Lung (tissue), 12 donors: Measurements from ENCODE around the gene FGFR3. TPM values are rescaled to one million over a fixed set of nuclear protein-coding genes. Genes with fewer than 3 reads are reported as not detected.

Experiments
- ATAC-seq: fragments of 200-7000 bp; cut with Tn5 transposase; one replicate; pipeline ENCODE4 v1.9.1; 2020; ENCODE audit warnings: moderate number of reproducible peaks; ENCODE audit not compliant: insufficient read depth, low FRiP score
- DNase-seq, 3 donors: peaks; one replicate each; pipeline ENCODE4 v3.0.0-alpha.2; 2013 to 2017
- H3K27ac ChIP-seq, 2 donors: one replicate each; pipeline ENCODE4 v1.5.1; 2013; ENCODE audit warnings: mild to moderate bottlenecking in 2 of 2, moderate library complexity in 2 of 2, control low read depth in 1 of 2, inconsistent platforms in 1 of 2, low read depth in 1 of 2, low read length in 1 of 2
- H3K27me3 ChIP-seq, 3 donors: one replicate each; pipeline ENCODE4 v1.5.1; 2013; ENCODE audit warnings: low read length in 2 of 3; ENCODE audit not compliant: control insufficient read depth in 3 of 3, insufficient read depth in 3 of 3
- H3K36me3 ChIP-seq, 4 donors: one replicate each; pipeline ENCODE4 v1.5.1; 2013; ENCODE audit warnings: low read length in 4 of 4, mild to moderate bottlenecking in 1 of 4, moderate library complexity in 1 of 4; ENCODE audit not compliant: control insufficient read depth in 4 of 4, insufficient read depth in 4 of 4
- H3K4me1 ChIP-seq, 5 donors: one replicate each; pipeline ENCODE4 v1.5.1; 2013; ENCODE audit warnings: low read length in 5 of 5, mild to moderate bottlenecking in 2 of 5, moderate library complexity in 1 of 5; ENCODE audit not compliant: control insufficient read depth in 5 of 5, insufficient read depth in 5 of 5
- H3K4me3 ChIP-seq: one replicate; pipeline ENCODE4 v1.5.1; 2013; ENCODE audit warnings: mild to moderate bottlenecking, control low read depth, moderate library complexity
- H3K9ac ChIP-seq, 2 donors: one replicate each; pipeline ENCODE4 v1.5.1; 2013; ENCODE audit warnings: low read length in 2 of 2, control low read depth in 1 of 2; ENCODE audit not compliant: insufficient read depth in 1 of 2
- H3K9me3 ChIP-seq, 4 donors: one replicate each; pipeline ENCODE4 v1.5.1; 2013; ENCODE audit warnings: low read length in 3 of 4, mild to moderate bottlenecking in 1 of 4, moderate library complexity in 1 of 4; ENCODE audit not compliant: control insufficient read depth in 4 of 4, insufficient read depth in 3 of 4
- CTCF ChIP-seq: IDR thresholded peaks from 2 replicates; pipeline ENCODE4 v1.5.1; 2012; ENCODE audit warnings: mild to moderate bottlenecking; ENCODE audit errors: control extremely low read depth, extremely low read depth
- WGBS, 2 donors: extraction: QIAGEN DNeasy Blood & Tissue Kit; methylation state at CpG; one replicate each; pipeline ENCODE4 v1.1.7; 2013; 5-methylcytosine and 5-hydroxymethylcytosine counted together
- polyA plus RNA-seq, 2 donors: library from polyadenylated mRNA; stranded (reverse); fragments of 200-250 nt; gene quantifications; one replicate each; pipeline ENCODE4 v1.2.1, GENCODE V29; 2013
- total RNA-seq, 2 donors: library from RNA; depleted of rRNA in 1 of 2; stranded (reverse); fragments of >200 nt in 1 of 2; gene quantifications; one replicate each; pipeline ENCODE4 v1.2.1, GENCODE V29; 2014 to 2021
- donor health status: control.
- donor health status: control.
- donor health status: Bipolar disorder and iron deficiency.
- donor health status: healthy.
- donor health status: DM: yes; HTN: yes; CAD: no.

Gene FGFR3
- total and polyA plus RNA-seq, 4 donors = 8.1 to 99.3 (median 22.4) TPM

GRCh38 chr4:1826531-1827350 is 33.6 kb downstream of the FGFR3 start:
- peaks cover 7 to 59% (median 25%) of the 10 kb centered on the region in 4 donors for H3K36me3 ChIP-seq
- H3K4me3 ChIP-seq = no peak overlapping the region
- no peak for DNase-seq
- no peaks in the 10 kb centered on the region for H3K4me1 ChIP-seq
- no peak overlapping the region for H3K27ac ChIP-seq
- no peak overlapping the region for H3K9ac ChIP-seq
- no peaks in the 10 kb centered on the region for H3K27me3 ChIP-seq
- no peak for TF ChIP-seq CTCF
- 91 to 92% methylated on average over 30 of the region's 30 CpGs for WGBS, 2 donors
- H3K9me3 ChIP-seq = peaks cover 0 to 2% (median 0%) of the 10 kb centered on the region in 4 donors
- ATAC-seq = no peak

- Histone ChIP-seq H3K4me3 (no peak overlapping the region), H3K9me3 (peaks cover 0 to 2% (median 0%) of the 10 kb centered on the region in 4 donors), H3K27me3 (no peaks in the 10 kb centered on the region), H3K36me3 (peaks cover 14 to 58% (median 20%) of the 10 kb centered on the region in 4 donors), H3K4me1 (no peaks in the 10 kb centered on the region), H3K9ac (no peak overlapping the region), H3K27ac (no peak overlapping the region)
- 93 to 95% methylated on average over 3 of the region's 3 CpGs for WGBS, 2 donors
- TF ChIP-seq CTCF = no peak
- ATAC-seq (no peak), DNase-seq (no peak)
Observed at GRCh38 chr4:1830234-1830633, 37.1 kb downstream of the FGFR3 start.

- Histone ChIP-seq H3K27me3 (no peaks in the 10 kb centered on the region), H3K9ac (no peak overlapping the region), H3K4me1 (no peaks in the 10 kb centered on the region), H3K9me3 (peaks cover 0 to 2% (median 0%) of the 10 kb centered on the region in 4 donors), H3K27ac (no peak overlapping the region), H3K4me3 (no peak overlapping the region), H3K36me3 (peaks cover 17 to 57% (median 20%) of the 10 kb centered on the region in 4 donors)
- no peak for TF ChIP-seq CTCF
- ATAC-seq (no peak), DNase-seq (no peak)
- WGBS, 2 donors = 54 to 77% methylated on average over 8 of the region's 8 CpGs
Observed at GRCh38 chr4:1830642-1831228, 37.6 kb downstream of the FGFR3 start.
